Thyroid gland (tissue), 4 donors: ENCODE results near the gene RALGAPB.

Experiments
- CTCF ChIP-seq, 6 experiments: fragments of 200-600 bp in 3 of 6; fragments of 450-650 bp in 3 of 6; sonication (generic) in 3 of 6; IDR thresholded peaks; one replicate each; pipeline ENCODE4 v1.5.1; 2016 to 2019; ENCODE audit warnings: antibody characterized with exemption in 6 of 6, mild to moderate bottlenecking in 2 of 6, inconsistent platforms in 1 of 6, moderate library complexity in 1 of 6
- POLR2A ChIP-seq, 2 donors: fragments of 450-650 bp; IDR thresholded peaks; one replicate each; pipeline ENCODE4 v1.6.1; 2017; ENCODE audit warnings: antibody characterized with exemption in 2 of 2, mild to moderate bottlenecking in 2 of 2, moderate library complexity in 1 of 2

GRCh38 chr20:38432292-38432691 lies 40.4 kb upstream of the RALGAPB start:
- TF ChIP-seq POLR2A (IDR thresholded peaks at IDR 0.05) (no peak), CTCF (IDR thresholded peaks at IDR 0.05) (no peak)
